ENCODE data around the gene KDELR1. TPM values are rescaled to one million over a fixed set of nuclear protein-coding genes. Genes with fewer than 3 reads are reported as not detected.
"Not testable (repeated sequence)": the region's sequence is repeated elsewhere in the genome, so short reads cannot be mapped to it uniquely, and the experiment has no call there.

The KDELR1 gene
- total RNA-seq, 4 donors from 2014 or later, result 51.3 to 78.6 (median 65.8) TPM

DNA sequence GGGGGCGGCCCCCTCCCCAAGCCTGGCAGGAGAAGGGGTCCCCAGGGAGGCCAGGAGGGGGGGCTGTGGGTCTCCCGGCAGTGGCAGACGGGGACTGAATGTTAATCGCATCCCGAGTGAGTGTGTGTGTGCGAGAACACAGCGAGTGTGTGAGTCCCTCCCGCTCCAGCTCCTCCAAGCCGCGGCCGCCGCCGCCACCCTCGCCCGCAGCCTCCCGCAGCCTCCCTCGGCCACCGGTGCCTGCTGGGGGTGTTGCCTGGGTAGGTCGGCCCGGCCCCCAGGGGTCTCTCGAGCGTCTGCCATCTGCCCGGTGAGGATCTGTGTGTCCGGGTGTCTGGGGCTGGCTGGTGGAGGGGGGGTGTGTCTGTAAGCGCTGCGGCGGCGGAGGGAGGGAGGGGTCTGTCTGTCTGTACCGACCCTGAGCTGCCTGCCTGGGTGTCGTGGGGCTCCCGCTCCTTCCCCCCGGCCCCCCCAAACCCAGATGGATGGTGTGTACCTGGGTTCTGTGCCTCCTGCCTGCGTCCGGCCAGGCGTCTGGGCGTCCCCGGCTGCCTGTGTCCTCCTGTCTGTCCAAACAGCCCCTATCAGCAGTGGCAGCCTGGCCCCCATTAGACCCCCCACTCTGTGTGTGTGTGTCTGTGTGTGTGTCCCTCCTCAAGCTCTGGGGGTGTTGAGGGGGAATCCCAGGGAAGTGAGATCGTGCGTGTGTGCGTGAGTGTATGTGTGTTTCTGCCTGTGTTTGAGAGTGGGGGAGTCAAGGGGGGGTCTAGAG is 2.4 kb upstream of the KDELR1 start, which contains the start of gene GRIN2D:
TSS of gene GRIN2D (plus strand) at position 110 of the 772 bp plus-strand sequence. CDS start 4,725 bp downstream, outside the sequence.
- peak within 1 kb of the TSS in 1 of 4 donors; percentile 13 for H3K4me3 ChIP-seq
- peaks cover 2 to 57% of the 10 kb centered on the region in 2 donors for H3K27me3 ChIP-seq
- H3K36me3 ChIP-seq, result peaks cover 0 to 10% (median 3%) of the 10 kb centered on the region in 3 donors
- H3K4me1 ChIP-seq, result peaks cover 0 to 70% (median 13%) of the 10 kb centered on the region in 4 donors
- no peak within 1 kb of the TSS for H3K27ac ChIP-seq
- no peaks in the 10 kb centered on the region for H3K9me3 ChIP-seq
- TF ChIP-seq POLR2A (IDR thresholded peaks at IDR 0.05) (no peak), EP300 (IDR thresholded peaks at IDR 0.05) (no peak)
- TF ChIP-seq, protein P1, sequence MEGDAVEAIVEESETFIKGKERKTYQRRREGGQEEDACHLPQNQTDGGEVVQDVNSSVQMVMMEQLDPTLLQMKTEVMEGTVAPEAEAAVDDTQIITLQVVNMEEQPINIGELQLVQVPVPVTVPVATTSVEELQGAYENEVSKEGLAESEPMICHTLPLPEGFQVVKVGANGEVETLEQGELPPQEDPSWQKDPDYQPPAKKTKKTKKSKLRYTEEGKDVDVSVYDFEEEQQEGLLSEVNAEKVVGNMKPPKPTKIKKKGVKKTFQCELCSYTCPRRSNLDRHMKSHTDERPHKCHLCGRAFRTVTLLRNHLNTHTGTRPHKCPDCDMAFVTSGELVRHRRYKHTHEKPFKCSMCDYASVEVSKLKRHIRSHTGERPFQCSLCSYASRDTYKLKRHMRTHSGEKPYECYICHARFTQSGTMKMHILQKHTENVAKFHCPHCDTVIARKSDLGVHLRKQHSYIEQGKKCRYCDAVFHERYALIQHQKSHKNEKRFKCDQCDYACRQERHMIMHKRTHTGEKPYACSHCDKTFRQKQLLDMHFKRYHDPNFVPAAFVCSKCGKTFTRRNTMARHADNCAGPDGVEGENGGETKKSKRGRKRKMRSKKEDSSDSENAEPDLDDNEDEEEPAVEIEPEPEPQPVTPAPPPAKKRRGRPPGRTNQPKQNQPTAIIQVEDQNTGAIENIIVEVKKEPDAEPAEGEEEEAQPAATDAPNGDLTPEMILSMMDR (IDR thresholded peaks at IDR 0.05), result no peak
- WGBS, 2 donors, result 3 to 5% methylated on average over 16 to 17 of the region's 40 CpGs
- DNase-seq (ENCODE audit: low spot score in 2 of 2), result no peak

GRCh38 chr19:48392860-48393558 is 1.7 kb upstream of the KDELR1 start:
- Histone ChIP-seq H3K36me3 (peaks cover 0 to 17% (median 7%) of the 10 kb centered on the region in 3 donors), H3K27ac (no peak overlapping the region), H3K27me3 (peaks cover 2 to 55% of the 10 kb centered on the region in 2 donors), H3K9me3 (no peaks in the 10 kb centered on the region), H3K4me1 (peaks cover 0 to 66% (median 13%) of the 10 kb centered on the region in 4 donors), H3K4me3 (no peak overlapping the region)
- WGBS, 2 donors, result 75 to 77% methylated on average over 15 of the region's 15 CpGs
- DNase-seq (ENCODE audit: low spot score in 2 of 2), result no peak
- TF ChIP-seq, protein P1 (IDR thresholded peaks at IDR 0.05), result no peak
- TF ChIP-seq EP300 (IDR thresholded peaks at IDR 0.05), result no peak

DNA sequence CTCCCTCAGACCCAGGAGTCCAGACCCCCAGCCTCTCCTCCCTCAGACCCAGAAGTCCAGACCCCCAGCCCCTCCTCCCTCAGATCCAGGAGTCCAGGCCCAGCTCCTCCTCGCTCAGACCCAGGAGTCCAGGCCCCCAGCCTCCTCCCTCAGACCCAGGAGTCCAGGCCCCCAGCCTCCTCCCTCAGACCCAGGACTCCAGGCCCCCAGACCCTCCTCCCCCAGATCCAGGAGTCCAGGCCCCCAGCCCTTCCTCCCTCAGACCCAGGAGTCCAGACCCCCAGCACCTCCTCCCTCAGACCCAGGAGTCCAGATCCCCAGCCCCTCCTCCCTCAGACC is 624 bp upstream of the KDELR1 start:
- not testable (repeated sequence) for H3K9me3 ChIP-seq; DNase-seq (ENCODE audit: low spot score in 2 of 2); H3K27ac ChIP-seq; H3K4me3 ChIP-seq
- 38 to 71% methylated on average over 1 of the region's 1 CpG for WGBS, 2 donors
- peaks cover 2 to 45% of the 10 kb centered on the region in 2 donors for H3K27me3 ChIP-seq
- H3K36me3 ChIP-seq, result peaks cover 0 to 28% (median 13%) of the 10 kb centered on the region in 3 donors
- peaks cover 0 to 55% (median 13%) of the 10 kb centered on the region in 4 donors for H3K4me1 ChIP-seq

DNA sequence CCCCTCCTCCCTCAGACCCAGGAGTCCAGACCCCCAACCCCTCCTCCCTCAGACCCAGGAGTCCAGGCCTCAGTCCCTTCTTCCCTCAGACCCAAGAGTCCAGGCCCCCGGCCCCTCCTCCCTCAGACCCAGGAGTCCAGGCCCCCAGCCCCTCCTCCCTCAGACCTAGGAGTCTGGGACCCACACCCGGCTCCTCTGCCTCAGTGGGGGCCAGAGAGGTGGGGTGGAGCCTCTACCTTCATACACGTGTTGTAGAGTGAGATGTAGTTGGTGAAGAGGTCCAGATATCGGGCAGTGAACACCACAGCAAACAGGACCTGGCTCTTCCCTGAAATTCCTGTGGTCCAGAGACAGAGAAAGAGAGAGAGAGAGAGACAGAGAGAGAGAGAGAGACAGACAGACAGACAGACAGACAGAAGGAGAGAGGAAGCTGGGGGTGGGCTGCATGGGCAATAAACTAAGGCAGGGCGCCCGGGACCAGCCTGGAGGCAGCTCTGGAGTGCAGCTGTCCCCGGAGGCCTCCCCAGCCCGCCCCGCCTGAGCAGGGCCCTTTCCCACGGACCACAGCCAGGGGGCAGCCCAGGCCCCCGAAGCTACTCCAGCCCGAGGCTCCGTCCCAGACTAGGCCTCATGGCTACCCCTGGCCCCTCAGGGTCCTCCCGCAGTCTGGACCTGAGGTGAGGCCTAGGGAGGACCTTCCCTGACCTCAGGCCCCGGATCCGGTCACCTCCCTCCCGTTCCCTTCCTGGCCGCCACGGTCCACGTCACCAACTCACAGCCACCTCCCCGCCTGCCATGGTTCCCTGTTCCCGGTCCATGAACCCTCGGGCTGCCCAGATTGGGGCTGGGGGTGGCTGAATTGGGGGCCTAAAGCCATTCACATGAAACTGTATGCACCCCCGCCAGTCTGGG is 907 bp downstream of the KDELR1 start:
- H3K36me3 ChIP-seq, result peaks cover 0 to 43% (median 18%) of the 10 kb centered on the region in 3 donors
- 2 to 6% methylated on average over 16 to 24 of the region's 24 CpGs for WGBS, 2 donors
- peak; percentile 21 to 40 for DNase-seq (ENCODE audit: low spot score in 2 of 2)
- H3K9me3 ChIP-seq, result no peaks in the 10 kb centered on the region
- peak overlapping the region; percentile 69 to 87 (median 84) for H3K4me3 ChIP-seq
- H3K27ac ChIP-seq, result peak overlapping the region; percentile 76 to 90 (median 90)
- peaks cover 0 to 30% of the 10 kb centered on the region in 2 donors for H3K27me3 ChIP-seq
- H3K4me1 ChIP-seq, result peaks cover 0 to 45% (median 13%) of the 10 kb centered on the region in 4 donors
- TF ChIP-seq, protein P1 (IDR thresholded peaks at IDR 0.05), result peak; percentile 50 to 85 (median 79)
- TF ChIP-seq EP300 (IDR thresholded peaks at IDR 0.05) (peak in 1 of 2 donors; percentile 40), POLR2A (IDR thresholded peaks at IDR 0.05) (no peak)

DNA sequence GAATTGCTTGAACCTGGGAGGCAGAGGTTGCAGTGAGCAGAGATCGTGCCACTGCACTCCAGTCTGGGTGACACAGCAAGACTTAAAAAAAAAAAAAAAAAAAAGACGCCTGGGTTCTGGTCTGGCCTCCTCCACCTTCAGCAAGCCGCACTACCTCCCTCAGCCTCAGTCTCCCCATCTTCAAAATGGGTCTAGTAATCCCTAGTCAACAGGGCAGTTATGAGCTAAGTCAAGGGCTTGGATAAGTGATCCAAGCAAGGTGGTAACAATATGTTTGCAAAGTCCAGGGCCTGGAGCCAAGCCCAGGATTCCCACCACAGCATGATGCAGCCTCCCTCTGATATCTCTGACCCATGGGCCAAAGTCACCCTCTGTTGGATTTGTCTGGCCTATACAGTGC is 4.4 kb downstream of the KDELR1 start:
- WGBS, 2 donors, result 92 to 94% methylated on average over 3 of the region's 3 CpGs
- Histone ChIP-seq H3K4me1 (peaks cover 0 to 23% (median 0%) of the 10 kb centered on the region in 4 donors), H3K27ac (no peak overlapping the region), H3K27me3 (no peaks in the 10 kb centered on the region), H3K4me3 (no peak overlapping the region), H3K9me3 (no peaks in the 10 kb centered on the region), H3K36me3 (peaks cover 3 to 77% (median 25%) of the 10 kb centered on the region in 3 donors)
- TF ChIP-seq POLR2A (IDR thresholded peaks at IDR 0.05), result no peak
- no peak for TF ChIP-seq EP300 (IDR thresholded peaks at IDR 0.05)
- TF ChIP-seq, protein P1 (IDR thresholded peaks at IDR 0.05), result no peak
- no peak for DNase-seq (ENCODE audit: low spot score in 2 of 2)
